Measurements from ENCODE around the gene WDR83. TPM values are rescaled to one million over a fixed set of nuclear protein-coding genes. Genes with fewer than 3 reads are reported as not detected.
A peak's percentile ranks its signal among the peaks of the same experiment; 100 is the strongest.

WDR83 gene
- total and polyA plus RNA-seq, 5 donors from 2014 or later, result 10.6 to 18.5 (median 13.0) TPM

DNA sequence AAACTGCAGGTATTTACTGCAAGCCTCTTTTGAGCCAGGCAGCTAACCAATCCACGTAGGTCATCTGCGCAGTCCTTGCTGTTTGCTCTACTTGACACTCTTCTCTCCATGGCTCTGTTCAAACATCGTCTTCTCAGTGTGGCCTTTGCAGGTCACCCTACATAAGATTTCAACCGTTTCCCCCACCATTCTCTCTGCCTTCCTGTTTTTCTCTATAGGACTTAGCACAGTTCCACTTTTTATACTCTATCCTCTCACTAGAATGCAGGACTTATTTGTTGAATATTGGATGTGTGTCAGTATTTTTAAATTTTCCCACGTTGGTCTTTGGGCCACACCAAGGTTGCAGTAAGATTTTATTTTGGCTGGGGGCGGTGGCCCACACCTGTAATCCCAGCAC is 31.5 kb downstream of the WDR83 start:
- Histone ChIP-seq H3K36me3 (ENCODE audit: control insufficient read depth, insufficient read depth, low read length) (peaks cover 5% of the 10 kb centered on the region), H3K4me3 (ENCODE audit: low read depth, low read length) (no peak overlapping the region), H3K9me3 (ENCODE audit: control insufficient read depth in 2 of 2, low read length in 2 of 2) (no peaks in the 10 kb centered on the region), H3K27ac (ENCODE audit: insufficient read depth, low read length, poor library complexity, severe bottlenecking) (no peak overlapping the region), H3K4me1 (ENCODE audit: control insufficient read depth, insufficient read depth, low read length, poor library complexity, severe bottlenecking) (peaks cover 15% of the 10 kb centered on the region), H3K27me3 (ENCODE audit: control insufficient read depth, insufficient read depth, low read length) (no peaks in the 10 kb centered on the region)
- Mint-ChIP-seq H3K9me3 (peaks cover 0 to 1% (median 0%) of the 10 kb centered on the region in 7 donors), H3K27ac (peak overlapping the region; percentile 72 to 89 (median 82)), H3K27me3 (no peaks in the 10 kb centered on the region), H3K36me3 (peaks cover 7% of the 10 kb centered on the region), H3K4me3 (peak overlapping the region; percentile 11 to 78 (median 68)), H3K4me1 (peaks cover 2 to 12% (median 10%) of the 10 kb centered on the region in 4 donors)
- ATAC-seq (ENCODE audit: low read depth in 2 of 2) (no peak), DNase-seq (no peak)

DNA sequence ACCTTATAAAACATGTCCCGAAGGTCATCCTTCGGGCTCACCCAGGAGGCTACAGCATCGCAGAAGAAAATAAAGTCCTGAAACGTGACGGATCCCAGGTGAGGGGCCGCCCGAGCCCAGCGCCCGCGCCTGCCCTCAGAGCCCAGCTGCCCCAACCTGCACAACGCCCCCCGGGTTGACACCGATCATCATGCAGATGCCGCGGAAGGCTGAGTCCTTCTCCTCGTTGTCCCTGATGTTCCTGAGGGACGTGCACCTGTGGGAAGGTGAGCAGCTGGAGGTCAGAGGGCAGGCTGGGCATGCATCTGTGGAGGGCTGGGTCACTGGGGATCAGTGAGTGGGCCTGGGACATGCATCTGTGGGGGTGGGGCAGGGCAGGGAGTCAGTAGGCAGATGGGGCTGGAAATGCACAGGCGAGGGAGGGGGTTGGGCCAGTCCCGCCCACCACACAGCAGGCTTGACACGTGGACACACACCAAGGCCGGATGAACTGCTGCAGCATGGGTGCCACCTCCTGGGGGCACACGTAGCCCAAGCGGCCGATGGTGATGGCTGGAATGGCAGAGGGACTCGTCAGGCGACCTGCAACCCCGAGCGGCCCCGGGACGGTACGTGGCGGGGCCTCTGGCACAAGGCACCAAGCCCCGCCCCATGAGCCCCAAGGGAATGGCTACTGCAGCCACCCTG is 35.1 kb downstream of the WDR83 start:
- ATAC-seq (ENCODE audit: low read depth in 2 of 2) (no peak), DNase-seq (no peak)
- H3K27ac Mint-ChIP-seq, result no peak overlapping the region
- H3K36me3 Mint-ChIP-seq, result peaks cover 22% of the 10 kb centered on the region
- Histone ChIP-seq H3K4me1 (ENCODE audit: control insufficient read depth, insufficient read depth, low read length, poor library complexity, severe bottlenecking) (peaks cover 4% of the 10 kb centered on the region), H3K4me3 (ENCODE audit: low read depth, low read length) (no peak overlapping the region), H3K9me3 (ENCODE audit: control insufficient read depth in 2 of 2, low read length in 2 of 2) (no peaks in the 10 kb centered on the region), H3K27ac (ENCODE audit: insufficient read depth, low read length, poor library complexity, severe bottlenecking) (no peak overlapping the region), H3K27me3 (ENCODE audit: control insufficient read depth, insufficient read depth, low read length) (no peaks in the 10 kb centered on the region), H3K36me3 (ENCODE audit: control insufficient read depth, insufficient read depth, low read length) (peaks cover 32% of the 10 kb centered on the region)
- no peaks in the 10 kb centered on the region for H3K9me3 Mint-ChIP-seq
- no peaks in the 10 kb centered on the region for H3K27me3 Mint-ChIP-seq
- H3K4me3 Mint-ChIP-seq, result peak overlapping the region in 1 of 4 donors; percentile 67
- H3K4me1 Mint-ChIP-seq, result peaks cover 2 to 7% (median 5%) of the 10 kb centered on the region in 4 donors

- ATAC-seq (ENCODE audit: low read depth in 2 of 2), result no peak
- H3K4me3 Mint-ChIP-seq, result no peak overlapping the region
- peaks cover 22% of the 10 kb centered on the region for H3K36me3 Mint-ChIP-seq
Measured at GRCh38 chr19:12703046-12703445, 36.4 kb downstream of the WDR83 start.

GRCh38 chr19:12705169-12705568 is 38.6 kb downstream of the WDR83 start:
- H3K4me3 ChIP-seq (ENCODE audit: low read depth, low read length), result no peak overlapping the region
- H3K27me3 Mint-ChIP-seq, result no peaks in the 10 kb centered on the region
- H3K9me3 Mint-ChIP-seq, result no peaks in the 10 kb centered on the region
- no peaks in the 10 kb centered on the region for H3K9me3 ChIP-seq (ENCODE audit: control insufficient read depth in 2 of 2, low read length in 2 of 2)
- H3K27ac Mint-ChIP-seq, result peak overlapping the region in 1 of 3 donors; percentile 25
- no peak for ATAC-seq (ENCODE audit: low read depth in 2 of 2)
- DNase-seq, result no peak
- H3K4me1 ChIP-seq (ENCODE audit: control insufficient read depth, insufficient read depth, low read length, poor library complexity, severe bottlenecking), result no peaks in the 10 kb centered on the region
- H3K4me3 Mint-ChIP-seq, result no peak overlapping the region
- peaks cover 37% of the 10 kb centered on the region for H3K36me3 ChIP-seq (ENCODE audit: control insufficient read depth, insufficient read depth, low read length)
- H3K27ac ChIP-seq (ENCODE audit: insufficient read depth, low read length, poor library complexity, severe bottlenecking), result no peak overlapping the region
- H3K36me3 Mint-ChIP-seq, result peaks cover 19% of the 10 kb centered on the region
- H3K4me1 Mint-ChIP-seq, result no peaks in the 10 kb centered on the region
- H3K27me3 ChIP-seq (ENCODE audit: control insufficient read depth, insufficient read depth, low read length), result no peaks in the 10 kb centered on the region

More at GRCh38 chr19:12703046-12703445, 36.4 kb downstream of the WDR83 start:
- peaks cover 33% of the 10 kb centered on the region for H3K36me3 ChIP-seq (ENCODE audit: control insufficient read depth, insufficient read depth, low read length)
- no peak overlapping the region for H3K4me3 ChIP-seq (ENCODE audit: low read depth, low read length)
- no peak overlapping the region for H3K27ac ChIP-seq (ENCODE audit: insufficient read depth, low read length, poor library complexity, severe bottlenecking)
- H3K4me1 ChIP-seq (ENCODE audit: control insufficient read depth, insufficient read depth, low read length, poor library complexity, severe bottlenecking), result no peaks in the 10 kb centered on the region
- Mint-ChIP-seq H3K27ac (no peak overlapping the region), H3K27me3 (no peaks in the 10 kb centered on the region), H3K9me3 (no peaks in the 10 kb centered on the region), H3K4me1 (peaks cover 2 to 4% (median 3%) of the 10 kb centered on the region in 4 donors)
- peak in 1 of 3 donors; percentile 38 for DNase-seq
- H3K27me3 ChIP-seq (ENCODE audit: control insufficient read depth, insufficient read depth, low read length), result no peaks in the 10 kb centered on the region
- no peaks in the 10 kb centered on the region for H3K9me3 ChIP-seq (ENCODE audit: control insufficient read depth in 2 of 2, low read length in 2 of 2)

GRCh38 chr19:12705654-12706331 is 39.2 kb downstream of the WDR83 start:
- Histone ChIP-seq H3K9me3 (ENCODE audit: control insufficient read depth in 2 of 2, low read length in 2 of 2) (no peaks in the 10 kb centered on the region), H3K4me3 (ENCODE audit: low read depth, low read length) (no peak overlapping the region), H3K36me3 (ENCODE audit: control insufficient read depth, insufficient read depth, low read length) (peaks cover 42% of the 10 kb centered on the region), H3K27ac (ENCODE audit: insufficient read depth, low read length, poor library complexity, severe bottlenecking) (no peak overlapping the region), H3K27me3 (ENCODE audit: control insufficient read depth, insufficient read depth, low read length) (no peaks in the 10 kb centered on the region), H3K4me1 (ENCODE audit: control insufficient read depth, insufficient read depth, low read length, poor library complexity, severe bottlenecking) (no peaks in the 10 kb centered on the region)
- Mint-ChIP-seq H3K4me3 (no peak overlapping the region), H3K36me3 (peaks cover 24% of the 10 kb centered on the region), H3K27me3 (no peaks in the 10 kb centered on the region), H3K4me1 (no peaks in the 10 kb centered on the region), H3K27ac (no peak overlapping the region), H3K9me3 (no peaks in the 10 kb centered on the region)
- DNase-seq, result no peak
- ATAC-seq (ENCODE audit: low read depth in 2 of 2), result no peak

GRCh38 chr19:12706332-12706718 is 39.7 kb downstream of the WDR83 start:
- H3K9me3 ChIP-seq (ENCODE audit: control insufficient read depth in 2 of 2, low read length in 2 of 2), result no peaks in the 10 kb centered on the region
- Mint-ChIP-seq H3K36me3 (peaks cover 24% of the 10 kb centered on the region), H3K27ac (no peak overlapping the region), H3K27me3 (no peaks in the 10 kb centered on the region), H3K4me1 (no peaks in the 10 kb centered on the region), H3K9me3 (no peaks in the 10 kb centered on the region), H3K4me3 (no peak overlapping the region)
- ATAC-seq (ENCODE audit: low read depth in 2 of 2) (no peak), DNase-seq (no peak)
- no peaks in the 10 kb centered on the region for H3K4me1 ChIP-seq (ENCODE audit: control insufficient read depth, insufficient read depth, low read length, poor library complexity, severe bottlenecking)
- H3K36me3 ChIP-seq (ENCODE audit: control insufficient read depth, insufficient read depth, low read length), result peaks cover 46% of the 10 kb centered on the region
- no peak overlapping the region for H3K27ac ChIP-seq (ENCODE audit: insufficient read depth, low read length, poor library complexity, severe bottlenecking)
- H3K4me3 ChIP-seq (ENCODE audit: low read depth, low read length), result no peak overlapping the region
- no peaks in the 10 kb centered on the region for H3K27me3 ChIP-seq (ENCODE audit: control insufficient read depth, insufficient read depth, low read length)

GRCh38 chr19:12708641-12709040 is 42.0 kb downstream of the WDR83 start:
- ATAC-seq (ENCODE audit: low read depth in 2 of 2) (no peak), DNase-seq (no peak)
- no peaks in the 10 kb centered on the region for H3K27me3 Mint-ChIP-seq
- no peak overlapping the region for H3K27ac Mint-ChIP-seq
- Histone ChIP-seq H3K36me3 (ENCODE audit: control insufficient read depth, insufficient read depth, low read length) (peaks cover 46% of the 10 kb centered on the region), H3K27me3 (ENCODE audit: control insufficient read depth, insufficient read depth, low read length) (no peaks in the 10 kb centered on the region), H3K9me3 (ENCODE audit: control insufficient read depth in 2 of 2, low read length in 2 of 2) (no peaks in the 10 kb centered on the region), H3K27ac (ENCODE audit: insufficient read depth, low read length, poor library complexity, severe bottlenecking) (no peak overlapping the region), H3K4me3 (ENCODE audit: low read depth, low read length) (no peak overlapping the region), H3K4me1 (ENCODE audit: control insufficient read depth, insufficient read depth, low read length, poor library complexity, severe bottlenecking) (no peaks in the 10 kb centered on the region)
- no peak overlapping the region for H3K4me3 Mint-ChIP-seq
- H3K4me1 Mint-ChIP-seq, result no peaks in the 10 kb centered on the region
- peaks cover 20% of the 10 kb centered on the region for H3K36me3 Mint-ChIP-seq
- H3K9me3 Mint-ChIP-seq, result no peaks in the 10 kb centered on the region

GRCh38 chr19:12711187-12711586 is 44.6 kb downstream of the WDR83 start:
- H3K36me3 Mint-ChIP-seq, result peaks cover 20% of the 10 kb centered on the region
- H3K4me3 Mint-ChIP-seq, result no peak overlapping the region
- Histone ChIP-seq H3K27ac (ENCODE audit: insufficient read depth, low read length, poor library complexity, severe bottlenecking) (no peak overlapping the region), H3K9me3 (ENCODE audit: control insufficient read depth in 2 of 2, low read length in 2 of 2) (no peaks in the 10 kb centered on the region), H3K4me3 (ENCODE audit: low read depth, low read length) (no peak overlapping the region), H3K4me1 (ENCODE audit: control insufficient read depth, insufficient read depth, low read length, poor library complexity, severe bottlenecking) (no peaks in the 10 kb centered on the region), H3K27me3 (ENCODE audit: control insufficient read depth, insufficient read depth, low read length) (no peaks in the 10 kb centered on the region), H3K36me3 (ENCODE audit: control insufficient read depth, insufficient read depth, low read length) (peaks cover 42% of the 10 kb centered on the region)
- no peak for ATAC-seq (ENCODE audit: low read depth in 2 of 2)
- no peak for DNase-seq
- no peaks in the 10 kb centered on the region for H3K4me1 Mint-ChIP-seq
- no peak overlapping the region for H3K27ac Mint-ChIP-seq
- H3K9me3 Mint-ChIP-seq, result no peaks in the 10 kb centered on the region
- H3K27me3 Mint-ChIP-seq, result no peaks in the 10 kb centered on the region
